Right renal cortex interstitium (tissue), 3 donors: Measurements from ENCODE around the gene C1QA. TPM values are rescaled to one million over a fixed set of nuclear protein-coding genes. Genes with fewer than 3 reads are reported as not detected.
"Not testable (repeated sequence)": the region's sequence is repeated elsewhere in the genome, so short reads cannot be mapped to it uniquely, and the experiment has no call there.

Experiments
- DNase-seq, 3 donors: peaks; one replicate each; pipeline ENCODE4 v3.0.0-alpha.2; 2013; ENCODE audit warnings: low read depth in 3 of 3, low spot score in 2 of 3
- polyA plus RNA-seq, 3 donors: library from polyadenylated mRNA; unstranded; fragments of 120-200 nt; gene quantifications; one replicate each; pipeline ENCODE4 v1.2.1, GENCODE V29; 2013; ENCODE audit not compliant: insufficient read length in 3 of 3

C1QA gene
- polyA plus RNA-seq, 3 donors: 9.1 to 14.3 (median 13.7) TPM

DNA sequence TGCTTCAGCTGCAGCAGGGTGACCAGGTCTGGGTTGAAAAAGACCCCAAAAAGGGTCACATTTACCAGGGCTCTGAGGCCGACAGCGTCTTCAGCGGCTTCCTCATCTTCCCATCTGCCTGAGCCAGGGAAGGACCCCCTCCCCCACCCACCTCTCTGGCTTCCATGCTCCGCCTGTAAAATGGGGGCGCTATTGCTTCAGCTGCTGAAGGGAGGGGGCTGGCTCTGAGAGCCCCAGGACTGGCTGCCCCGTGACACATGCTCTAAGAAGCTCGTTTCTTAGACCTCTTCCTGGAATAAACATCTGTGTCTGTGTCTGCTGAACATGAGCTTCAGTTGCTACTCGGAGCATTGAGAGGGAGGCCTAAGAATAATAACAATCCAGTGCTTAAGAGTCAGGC is 2.9 kb downstream of the C1QA start:
- no peak for DNase-seq

DNA sequence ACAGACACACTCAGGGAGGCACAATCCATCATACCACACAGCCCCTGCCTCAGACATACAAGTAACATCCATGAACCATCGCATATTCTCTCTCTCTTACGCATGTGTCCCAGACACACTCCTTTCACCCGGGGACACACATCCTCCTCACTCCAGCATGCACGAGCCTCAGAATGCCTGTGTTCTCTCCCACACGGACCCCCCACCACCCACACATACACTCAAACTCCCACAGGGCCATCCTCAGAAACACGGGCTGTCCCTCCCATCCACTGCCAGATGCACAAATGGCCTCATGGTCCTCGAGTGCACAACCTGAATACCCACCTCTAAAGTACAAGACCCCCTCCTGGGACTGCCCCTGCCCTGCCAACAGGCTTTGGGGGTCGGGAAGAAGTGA is 4.8 kb downstream of the C1QA start:
- no peak for DNase-seq

DNA sequence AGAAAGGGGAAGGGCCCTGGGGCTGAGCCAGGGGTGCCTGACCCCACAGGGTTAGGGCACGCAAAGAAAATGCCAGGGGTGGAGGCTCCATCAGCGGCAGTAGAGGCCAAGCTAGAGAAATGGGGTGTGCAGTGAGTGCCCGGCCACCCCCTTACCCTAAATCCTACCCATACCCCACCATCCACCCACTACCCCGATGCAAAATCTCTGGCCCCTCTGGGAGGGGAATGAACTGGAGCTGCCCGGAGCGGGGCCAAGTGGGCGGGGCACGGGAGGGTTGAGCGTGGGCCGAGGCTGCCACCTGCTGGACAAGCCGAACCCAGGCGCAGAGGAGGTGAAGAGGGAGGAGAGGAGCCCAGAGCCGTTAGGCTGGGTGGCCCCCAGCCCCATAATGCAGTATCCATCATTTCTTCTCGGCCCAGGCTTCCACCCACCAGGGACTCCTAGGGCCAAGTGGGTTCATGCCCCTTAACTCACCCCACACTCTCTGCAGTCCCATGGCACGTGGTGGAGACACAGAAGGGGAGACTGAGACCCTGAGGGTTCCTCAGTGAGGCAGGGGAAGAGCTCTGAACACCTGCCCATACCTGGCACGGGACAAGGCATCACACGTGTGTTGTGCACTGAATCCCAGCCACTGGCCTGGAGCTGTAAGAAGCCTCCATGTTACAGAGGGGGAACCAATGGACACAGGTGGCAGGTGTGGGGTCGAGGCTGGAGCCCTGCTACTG is 5.6 kb downstream of the C1QA start:
- DNase-seq: no peak

DNA sequence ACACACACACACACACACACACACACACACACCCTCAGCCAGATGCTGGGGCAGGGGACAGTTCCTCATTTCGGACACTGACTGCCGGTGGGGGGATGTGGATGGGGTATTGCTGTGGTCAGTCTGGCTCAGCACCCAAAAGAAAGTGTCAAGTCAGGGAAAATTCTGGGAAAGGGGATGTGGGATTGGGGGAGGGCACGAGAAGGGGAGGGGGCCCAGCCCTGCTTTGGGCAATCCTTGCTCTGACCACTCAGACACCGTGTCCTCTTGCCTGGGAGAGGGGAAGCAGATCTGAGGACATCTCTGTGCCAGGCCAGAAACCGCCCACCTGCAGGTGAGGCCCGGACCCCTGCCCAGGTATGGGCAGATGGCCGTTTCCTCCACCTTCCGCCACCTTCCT is 7.0 kb downstream of the C1QA start, which contains the start of gene C1QC:
Gene C1QC (plus strand): TSS at position 253 of the 400 bp plus-strand sequence. CDS start 391 bp downstream, outside the sequence.
- DNase-seq: no peak

DNA sequence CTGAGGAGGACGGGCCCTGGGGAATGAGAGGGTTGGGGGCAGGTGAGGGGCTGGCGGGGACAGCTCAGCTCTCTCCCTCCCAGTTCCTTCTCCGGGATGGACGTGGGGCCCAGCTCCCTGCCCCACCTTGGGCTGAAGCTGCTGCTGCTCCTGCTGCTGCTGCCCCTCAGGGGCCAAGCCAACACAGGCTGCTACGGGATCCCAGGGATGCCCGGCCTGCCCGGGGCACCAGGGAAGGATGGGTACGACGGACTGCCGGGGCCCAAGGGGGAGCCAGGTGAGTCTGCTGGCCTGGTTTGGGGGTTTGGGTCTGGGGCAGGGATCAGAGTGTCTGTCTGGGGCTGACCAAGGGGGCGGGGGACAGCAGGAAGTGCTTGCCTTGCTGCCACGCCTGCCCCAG is 7.5 kb downstream of the C1QA start:
- no peak for DNase-seq

DNA sequence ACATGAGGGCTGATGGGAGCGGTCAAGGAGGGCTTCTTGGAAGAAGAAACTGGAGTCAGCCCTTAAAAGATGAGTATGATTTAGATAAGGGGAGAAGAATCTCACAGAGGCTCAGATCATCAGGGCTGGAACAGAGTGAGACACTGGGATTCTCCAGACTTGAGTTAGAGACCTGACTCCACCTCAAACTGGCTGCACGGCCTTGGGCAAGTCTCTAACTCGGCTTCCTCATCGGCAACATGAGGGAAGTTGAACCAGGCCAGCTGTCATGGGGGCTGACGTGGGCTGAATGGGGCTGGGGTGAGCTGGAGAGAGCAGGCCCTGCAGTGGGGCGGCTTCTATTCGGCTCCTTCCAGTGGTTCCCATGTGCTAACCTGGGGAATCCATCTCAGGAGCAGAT is 9.5 kb downstream of the C1QA start:
- no peak for DNase-seq

DNA sequence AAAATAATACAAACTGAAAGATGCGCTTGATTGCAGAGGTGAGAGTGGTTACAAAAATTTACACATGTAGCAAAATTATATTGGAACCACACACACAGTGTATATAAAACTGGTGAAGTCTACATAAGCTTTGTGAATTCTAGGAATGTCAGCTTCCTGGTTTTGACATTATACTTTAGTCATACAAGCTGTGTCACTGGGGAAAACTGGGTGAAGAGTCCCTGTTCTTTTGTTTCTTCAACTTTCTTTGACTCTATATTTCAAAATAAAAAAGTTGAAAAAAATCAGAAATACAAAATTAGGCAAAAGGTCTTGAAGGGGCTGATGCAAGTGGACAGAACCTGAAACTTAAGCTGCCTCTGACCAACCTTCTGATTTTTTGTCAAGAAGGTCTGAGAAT is 10.0 kb downstream of the C1QA start:
- DNase-seq: no peak

DNA sequence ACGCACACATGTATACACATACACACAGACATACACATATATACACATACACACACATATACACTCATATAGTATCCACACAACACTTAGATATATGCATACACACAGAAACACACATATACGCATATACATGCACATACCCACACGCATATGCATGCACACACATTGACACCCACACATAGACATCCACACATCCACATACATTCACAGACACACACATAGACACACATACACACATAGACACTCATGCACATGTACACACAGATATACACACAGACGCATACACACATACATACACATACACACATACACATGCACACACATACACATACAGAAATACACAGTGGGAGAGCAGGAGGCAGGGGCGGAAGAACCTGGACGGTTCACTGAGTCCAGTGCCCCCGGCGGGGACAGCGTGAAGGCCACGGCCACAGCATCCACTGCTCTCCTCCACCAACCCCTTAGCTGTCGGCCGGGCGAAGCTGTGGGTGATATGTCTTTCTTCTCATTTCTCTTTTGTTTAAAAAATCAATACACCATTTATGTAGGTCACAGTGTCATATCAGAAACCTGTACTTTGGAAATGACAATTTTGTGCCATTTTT is 13.8 kb downstream of the C1QA start:
- DNase-seq: no peak

DNA sequence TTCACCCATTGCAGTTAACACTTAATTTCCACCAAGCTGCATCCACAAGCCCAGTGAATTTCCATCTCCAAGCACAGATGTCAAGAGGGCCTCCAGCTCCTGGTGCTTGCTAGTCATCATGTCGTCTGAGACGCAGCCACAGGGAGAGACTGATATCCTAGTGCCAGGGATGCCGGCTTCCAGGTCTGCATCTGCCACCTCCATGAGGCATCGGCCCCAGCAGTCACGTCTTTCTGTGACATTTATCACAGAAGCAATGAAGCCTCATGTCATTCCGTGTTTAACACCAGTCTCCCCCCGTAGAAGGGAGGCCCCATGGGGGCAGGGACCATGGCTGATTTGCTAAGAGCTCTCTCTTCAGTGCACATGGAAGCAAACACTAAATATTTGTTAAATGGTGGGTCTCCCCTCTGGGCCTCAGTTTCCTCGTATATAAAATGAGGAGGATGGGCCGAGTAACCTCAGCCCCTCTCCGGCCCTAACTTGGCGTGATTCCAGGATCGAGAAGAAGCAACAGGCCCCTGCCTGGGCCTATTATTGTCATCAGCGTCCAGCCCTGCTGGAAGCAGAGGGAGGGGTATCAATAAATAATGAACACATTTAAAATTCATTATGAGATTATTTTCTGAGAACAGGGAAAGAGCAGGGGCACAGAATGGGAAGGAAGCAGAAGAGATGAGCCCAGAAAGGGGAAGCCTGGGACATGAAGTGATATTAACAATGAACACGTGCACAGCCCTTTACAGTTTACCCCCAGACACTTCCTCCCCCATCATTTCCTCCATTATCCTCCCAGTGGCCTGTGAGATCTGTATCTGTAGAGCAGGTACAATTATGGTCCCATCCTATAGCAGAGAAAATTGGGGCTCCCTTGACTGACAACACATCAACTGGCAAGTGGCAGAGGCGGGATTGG is 15.8 kb downstream of the C1QA start:
- DNase-seq: no peak

DNA sequence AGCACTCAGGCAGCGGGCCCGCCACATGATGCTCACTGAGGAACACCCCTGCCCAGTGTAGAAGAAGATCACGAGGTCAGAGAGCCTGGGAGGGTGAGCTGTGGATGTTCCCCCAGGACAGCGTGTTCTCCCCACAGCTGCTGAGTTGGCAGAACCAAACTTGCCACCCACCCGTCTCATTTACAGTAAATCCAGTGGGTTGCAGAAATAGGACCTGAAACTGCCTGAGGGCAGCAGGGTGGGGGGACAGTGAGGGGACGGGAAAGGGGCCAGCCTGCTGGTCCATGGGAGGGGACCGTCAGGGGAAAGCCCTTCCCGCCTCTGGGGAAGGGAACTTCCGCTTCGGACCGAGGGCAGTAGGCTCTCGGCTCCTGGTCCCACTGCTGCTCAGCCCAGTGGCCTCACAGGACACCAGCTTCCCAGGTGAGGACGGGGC is 16.5 kb downstream of the C1QA start, which contains the start of gene C1QB:
Gene C1QB (plus strand): TSS at position 356 of the 436 bp plus-strand sequence. CDS start 6,227 bp downstream, outside the sequence.
- DNase-seq: no peak

DNA sequence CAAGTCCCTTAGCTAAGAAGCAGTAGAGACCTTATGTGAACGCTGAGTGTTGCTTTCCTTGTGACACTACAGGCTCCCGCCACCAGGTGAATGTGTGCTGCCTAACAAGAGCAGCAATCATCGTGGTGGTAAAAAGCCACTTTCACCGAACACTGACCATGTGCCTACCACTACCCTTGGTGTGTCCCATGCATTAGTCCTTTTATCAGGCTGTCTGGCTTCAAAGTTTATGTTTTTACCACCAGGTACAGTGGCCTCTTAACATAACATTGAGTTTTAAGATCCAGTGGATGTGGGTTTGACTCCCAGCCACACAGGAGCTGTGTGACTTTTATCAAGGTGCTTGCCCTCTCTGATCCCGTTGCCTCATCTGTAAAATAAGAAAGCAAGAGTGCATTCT is 18.3 kb downstream of the C1QA start:
- no peak for DNase-seq

DNA sequence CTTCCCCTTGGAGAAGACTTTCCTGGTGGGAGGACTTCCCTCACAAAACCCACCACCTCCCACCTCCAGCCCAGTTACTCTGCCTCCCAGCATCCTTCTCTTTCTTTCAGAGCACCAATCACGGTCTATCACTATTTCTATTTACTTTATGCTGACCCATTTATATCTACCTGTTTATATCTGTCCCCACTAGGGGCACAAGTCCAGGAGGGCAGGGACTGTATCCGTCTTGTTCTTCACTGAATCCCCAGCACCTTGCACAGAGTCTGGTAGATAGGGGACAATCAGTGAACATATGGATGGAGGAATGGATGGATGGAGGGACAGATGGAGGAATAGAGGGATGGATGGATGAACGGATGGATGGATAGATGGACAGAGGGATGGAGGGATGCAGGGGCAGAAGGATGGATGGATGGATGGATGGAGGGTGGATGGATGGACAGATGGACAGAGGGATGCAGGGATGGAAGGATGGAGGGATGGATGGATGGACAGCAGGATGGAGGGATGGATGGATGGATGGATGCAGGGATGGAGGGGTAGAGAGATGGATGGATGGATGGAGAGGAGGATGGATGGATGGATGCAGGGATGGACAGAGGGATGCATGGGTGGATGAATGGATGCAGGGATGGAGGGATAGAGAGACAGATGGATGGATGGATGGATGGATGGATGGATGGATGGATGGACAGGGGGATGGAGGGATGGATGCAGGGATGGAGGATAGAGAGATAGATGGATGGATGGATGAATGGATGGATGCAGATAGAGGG is 22.1 kb downstream of the C1QA start:
- no peak for DNase-seq

DNA sequence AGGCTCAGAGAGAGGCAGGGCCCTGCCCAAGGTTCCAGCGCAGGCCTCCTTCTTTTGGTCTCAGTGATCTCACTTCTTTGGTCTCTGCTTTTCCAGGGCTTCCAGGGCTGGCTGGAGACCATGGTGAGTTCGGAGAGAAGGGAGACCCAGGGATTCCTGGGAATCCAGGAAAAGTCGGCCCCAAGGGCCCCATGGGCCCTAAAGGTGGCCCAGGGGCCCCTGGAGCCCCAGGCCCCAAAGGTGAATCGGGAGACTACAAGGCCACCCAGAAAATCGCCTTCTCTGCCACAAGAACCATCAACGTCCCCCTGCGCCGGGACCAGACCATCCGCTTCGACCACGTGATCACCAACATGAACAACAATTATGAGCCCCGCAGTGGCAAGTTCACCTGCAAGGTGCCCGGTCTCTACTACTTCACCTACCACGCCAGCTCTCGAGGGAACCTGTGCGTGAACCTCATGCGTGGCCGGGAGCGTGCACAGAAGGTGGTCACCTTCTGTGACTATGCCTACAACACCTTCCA is 24.4 kb downstream of the C1QA start:
- DNase-seq: no peak

DNA sequence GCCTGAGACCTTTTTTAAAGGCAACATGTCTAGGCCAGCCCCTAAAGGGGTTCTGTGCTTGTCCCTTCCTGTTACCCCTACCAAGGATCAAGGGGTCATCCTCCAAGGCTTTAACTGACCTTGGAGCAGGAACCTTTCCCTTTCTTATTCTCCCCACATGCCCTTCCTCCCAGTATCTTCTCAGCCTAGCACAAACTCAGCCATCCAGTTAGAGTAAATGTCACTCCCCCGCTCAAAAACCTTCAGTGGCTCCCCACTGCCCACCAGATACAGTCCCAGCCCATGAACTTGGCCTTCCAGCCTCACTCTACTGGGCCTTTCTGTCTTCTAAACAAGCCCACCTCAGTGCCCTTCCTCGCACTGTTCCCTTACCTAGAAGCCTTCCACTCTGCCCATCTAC is 25.5 kb downstream of the C1QA start:
- no peak for DNase-seq

DNA sequence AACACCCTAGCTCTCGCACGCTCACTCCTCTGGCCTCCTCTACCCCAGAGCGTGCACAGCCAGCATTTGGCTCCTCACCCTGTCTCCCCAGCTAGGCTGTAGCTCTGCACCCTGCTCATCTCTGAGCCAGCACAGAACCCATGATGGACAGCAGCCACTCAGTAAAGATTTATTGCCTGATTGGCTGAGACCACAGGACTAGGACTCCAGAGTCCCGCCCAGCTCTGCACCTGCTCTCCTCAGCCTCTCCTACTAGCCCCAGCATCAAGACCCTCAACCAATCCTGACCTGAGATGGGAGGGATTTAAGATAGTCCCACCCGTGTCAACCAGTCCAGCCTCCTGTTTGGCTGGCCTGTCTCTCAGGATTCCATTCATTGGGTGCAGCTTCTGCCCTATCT is 25.9 kb downstream of the C1QA start:
- no peak for DNase-seq

DNA sequence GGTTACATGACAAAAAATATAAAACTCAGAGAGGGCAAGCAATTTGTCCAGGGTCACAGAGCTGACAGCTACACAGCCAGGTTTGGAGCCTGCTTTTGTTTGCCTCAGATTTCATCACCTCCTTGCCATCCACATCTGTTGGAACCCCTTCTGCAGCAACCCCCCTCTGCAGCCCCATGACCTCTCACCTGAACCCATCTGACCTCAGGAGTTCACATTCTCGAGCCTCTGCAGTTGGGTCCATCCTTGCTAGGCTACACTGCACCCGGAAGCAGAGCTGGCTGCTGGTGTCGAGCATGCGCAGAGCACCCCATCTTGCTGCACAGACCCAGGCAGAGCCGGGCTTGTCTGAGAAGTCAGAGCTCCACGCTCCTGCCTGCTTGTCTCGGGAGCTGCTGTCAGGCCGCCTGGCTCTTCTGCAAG is 26.6 kb downstream of the C1QA start:
- no peak for DNase-seq

DNA sequence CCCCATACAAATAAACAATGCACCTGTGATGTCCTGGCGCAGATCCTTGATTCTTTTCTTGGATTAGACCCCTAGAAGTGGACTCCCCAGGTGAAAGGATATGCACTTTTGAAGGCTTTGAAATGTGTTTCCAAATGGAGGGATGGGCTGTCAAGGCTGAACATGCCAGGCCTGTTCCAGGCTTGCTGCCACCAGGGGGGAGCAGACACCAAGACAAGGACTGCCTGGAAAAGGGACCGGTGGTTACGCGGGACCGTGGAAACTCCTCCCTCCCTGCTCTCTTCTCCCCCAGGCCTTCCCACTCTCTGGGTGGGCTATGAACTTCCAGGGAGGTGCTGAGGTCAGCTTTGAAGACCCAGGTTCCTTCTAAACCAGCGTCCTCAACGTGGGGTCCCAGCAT is 29.3 kb downstream of the C1QA start:
- no peak for DNase-seq

DNA sequence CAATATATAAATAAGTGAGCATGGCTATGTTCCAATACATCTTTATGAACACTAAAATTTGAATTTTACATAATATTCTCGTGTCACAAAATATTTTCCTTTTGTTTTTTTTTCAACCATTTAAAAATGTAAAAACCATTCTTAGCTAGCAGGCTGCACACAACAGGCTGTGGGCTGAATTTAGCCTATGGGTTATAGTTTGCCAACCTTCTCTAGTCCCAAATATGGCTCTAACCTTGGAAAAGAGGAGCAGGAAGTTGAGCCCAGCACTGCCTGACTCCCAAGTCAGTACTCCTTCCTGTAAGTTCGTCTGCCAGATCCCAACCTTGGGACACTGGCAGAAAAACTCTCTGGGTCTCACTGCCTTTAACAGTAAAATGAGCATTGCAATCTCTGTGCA is 30.0 kb downstream of the C1QA start:
- no peak for DNase-seq

DNA sequence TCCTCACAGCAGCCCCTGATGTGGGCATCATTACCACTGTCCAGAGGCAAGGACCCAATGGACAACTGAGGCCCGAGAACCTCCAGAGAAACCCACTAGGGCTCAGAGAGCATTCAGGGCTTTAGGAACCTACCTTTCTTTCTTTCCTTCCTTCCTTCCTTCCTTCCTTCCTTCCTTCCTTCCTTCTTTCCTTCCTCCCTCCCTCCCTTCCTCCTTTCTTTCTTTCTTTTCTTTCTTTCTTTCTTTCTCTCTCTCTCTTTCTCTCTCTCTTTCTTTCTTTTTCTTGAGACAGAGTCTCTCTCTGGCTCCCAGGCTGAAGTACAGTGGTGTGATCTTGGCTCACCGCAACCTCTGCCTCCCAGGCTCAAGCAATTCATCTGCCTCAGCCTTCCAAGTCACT is 32.4 kb downstream of the C1QA start:
- not testable (repeated sequence) for DNase-seq

DNA sequence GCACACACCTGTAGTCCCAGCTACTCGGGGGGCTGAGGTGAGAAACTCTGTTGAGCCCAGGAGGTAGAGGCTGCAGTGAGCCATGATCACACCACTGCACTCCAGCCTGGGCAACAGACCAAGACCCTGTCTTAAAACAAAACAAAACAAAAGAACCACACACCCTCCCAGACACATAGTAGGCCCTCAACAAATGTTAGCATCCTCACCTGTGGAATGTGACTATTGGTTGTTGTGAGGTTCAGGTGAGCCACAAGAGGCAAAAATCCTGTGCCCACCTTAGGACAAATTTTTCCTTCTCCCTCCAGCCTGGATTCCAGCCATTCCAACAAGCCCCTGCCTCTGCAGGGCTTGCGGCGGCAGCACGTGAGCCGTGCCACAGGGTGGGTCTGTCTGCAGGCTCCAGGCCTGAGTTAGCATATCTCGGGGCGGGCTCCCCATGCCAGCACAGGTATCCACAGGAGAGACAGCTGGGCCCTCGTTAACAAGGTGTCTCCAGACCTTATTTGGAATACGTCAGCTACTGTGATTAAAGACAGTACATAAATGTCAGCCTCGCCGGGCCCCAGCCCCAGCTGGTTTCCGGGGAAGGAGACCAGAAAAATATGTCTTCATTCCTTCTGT is 34.0 kb downstream of the C1QA start:
- DNase-seq: no peak
